Activated CD4-positive, alpha-beta T cell treated with anti-CD3 and anti-CD28 coated beads for 36 hours (primary cell): ENCODE results near the gene FAM149A. TPM values are rescaled to one million over a fixed set of nuclear protein-coding genes. Genes with fewer than 3 reads are reported as not detected.

Experiments used
- ATAC-seq: fragments of 200-7000 bp; cut with Tn5 transposase; one replicate; pipeline ENCODE4 v1.10.0; 2021; ENCODE audit warnings: mild to moderate bottlenecking, moderate library complexity
- CTCF ChIA-PET: fragments of 350-600 bp; sonication (Branson Sonifier 250); formaldehyde crosslinking; loops from one replicate; lab custom pipeline; 2021; ENCODE audit warnings: antibody characterized with exemption; lab: Charles Lee
- POLR2A ChIA-PET: fragments of 350-600 bp; sonication (Branson Sonifier 250); formaldehyde crosslinking; loops from one replicate; lab custom pipeline; 2021; ENCODE audit warnings: antibody characterized with exemption, inconsistent platforms; lab: Charles Lee
- DNase-seq: peaks from one replicate; pipeline ENCODE4 v3.0.0-alpha.2; 2020
- H3K27ac Mint-ChIP-seq: one replicate; pipeline ENCODE4 v1.8.0; 2021; ENCODE audit warnings: mixed read lengths
- H3K27me3 Mint-ChIP-seq: one replicate; pipeline ENCODE4 v1.8.0; 2021; ENCODE audit warnings: mixed read lengths
- H3K36me3 Mint-ChIP-seq: one replicate; pipeline ENCODE4 v1.8.0; 2021; ENCODE audit warnings: low read depth, mixed read lengths
- H3K4me1 Mint-ChIP-seq: one replicate; pipeline ENCODE4 v1.8.0; 2021; ENCODE audit warnings: mixed read lengths
- H3K4me3 Mint-ChIP-seq: one replicate; pipeline ENCODE4 v1.8.0; 2021; ENCODE audit warnings: mild to moderate bottlenecking, moderate library complexity, mixed read lengths
- H3K9me3 Mint-ChIP-seq: one replicate; pipeline ENCODE4 v1.8.0; 2021; ENCODE audit warnings: low read depth, mixed read lengths
- intact Hi-C, 2 experiments: fragments of 100-400 bp; cut with DNase I in 1 of 2; cut with micrococcal nuclease in 1 of 2; formaldehyde crosslinking; loops; one replicate each; pipeline versions ENCODE4 v1.14.2 to v1.15.1; 2022 to 2024; cut with DNase I, micrococcal nuclease
- total RNA-seq, 2 experiments: library from RNA; stranded (reverse); gene quantifications; one replicate each; pipeline ENCODE4 v1.2.3, GENCODE V29; 2021

The FAM149A gene
- total RNA-seq, 2 experiments from 2014 or later: 0.44 to 0.59 TPM

- H3K27ac Mint-ChIP-seq: no peak overlapping the region
- ChIA-PET CTCF (interaction anchor here (2.2 kb wide), 1 partner anchor 58 kb away, joined by 8 read pairs; no protein-coding TSS in a partner anchor), POLR2A (no interaction called here)
- peaks cover 4% of the 10 kb centered on the region for H3K27me3 Mint-ChIP-seq
- H3K9me3 Mint-ChIP-seq: no peaks in the 10 kb centered on the region
- intact Hi-C loops: no loop called here
- H3K4me3 Mint-ChIP-seq: no peak overlapping the region
- ATAC-seq (no peak), DNase-seq (no peak)
- no peaks in the 10 kb centered on the region for H3K4me1 Mint-ChIP-seq
- no peaks in the 10 kb centered on the region for H3K36me3 Mint-ChIP-seq
Measured at GRCh38 chr4:186079694-186080093, 24.8 kb upstream of the FAM149A start.

- Mint-ChIP-seq H3K36me3 (no peaks in the 10 kb centered on the region), H3K27ac (no peak overlapping the region), H3K4me3 (no peak overlapping the region), H3K27me3 (peaks cover 4% of the 10 kb centered on the region), H3K4me1 (no peaks in the 10 kb centered on the region), H3K9me3 (no peaks in the 10 kb centered on the region)
- ChIA-PET CTCF (no interaction called here), POLR2A (interaction anchor here (0.6 kb wide), 1 partner anchor 19 kb away, joined by 6 read pairs; no protein-coding TSS in a partner anchor)
- intact Hi-C loops: no loop called here
- DNase-seq (no peak), ATAC-seq (no peak)
Measured at GRCh38 chr4:186081202-186081807, 23.2 kb upstream of the FAM149A start.

GRCh38 chr4:186082221-186082620 is 22.3 kb upstream of the FAM149A start:
- intact Hi-C loops: no loop called here
- H3K27ac Mint-ChIP-seq: no peak overlapping the region
- no peak overlapping the region for H3K4me3 Mint-ChIP-seq
- H3K27me3 Mint-ChIP-seq: peaks cover 4% of the 10 kb centered on the region
- ChIA-PET CTCF (no interaction called here), POLR2A (no interaction called here)
- no peaks in the 10 kb centered on the region for H3K4me1 Mint-ChIP-seq
- H3K9me3 Mint-ChIP-seq: no peaks in the 10 kb centered on the region
- no peaks in the 10 kb centered on the region for H3K36me3 Mint-ChIP-seq
- DNase-seq (no peak), ATAC-seq (no peak)

- H3K27ac Mint-ChIP-seq: no peak overlapping the region
- ChIA-PET CTCF (interaction anchor here (0.7 kb wide), 1 partner anchor 506 kb away, joined by 3 read pairs; no protein-coding TSS in a partner anchor), POLR2A (no interaction called here)
- ATAC-seq (no peak), DNase-seq (no peak)
- no peaks in the 10 kb centered on the region for H3K9me3 Mint-ChIP-seq
- no peaks in the 10 kb centered on the region for H3K36me3 Mint-ChIP-seq
- H3K4me1 Mint-ChIP-seq: no peaks in the 10 kb centered on the region
- peaks cover 9% of the 10 kb centered on the region for H3K27me3 Mint-ChIP-seq
- intact Hi-C loops: no loop called here
- no peak overlapping the region for H3K4me3 Mint-ChIP-seq
Measured at GRCh38 chr4:186088523-186088922, 16.0 kb upstream of the FAM149A start.

- CTCF ChIA-PET: interaction anchor here (0.6 kb wide), 1 partner anchor 408 kb away, joined by 4 read pairs; no protein-coding TSS in a partner anchor
Measured at GRCh38 chr4:186092296-186092695, 12.2 kb upstream of the FAM149A start.

GRCh38 chr4:186095406-186095805 is 9.1 kb upstream of the FAM149A start:
- Mint-ChIP-seq H3K27ac (no peak overlapping the region), H3K36me3 (no peaks in the 10 kb centered on the region), H3K27me3 (peaks cover 10% of the 10 kb centered on the region), H3K4me1 (no peaks in the 10 kb centered on the region), H3K4me3 (no peak overlapping the region), H3K9me3 (no peaks in the 10 kb centered on the region)
- intact Hi-C loops: no loop called here
- ChIA-PET POLR2A (no interaction called here), CTCF (no interaction called here)
- no peak for ATAC-seq
- no peak for DNase-seq

More at GRCh38 chr4:186092296-186092695, 12.2 kb upstream of the FAM149A start:
- H3K36me3 Mint-ChIP-seq: no peaks in the 10 kb centered on the region
- no peak overlapping the region for H3K4me3 Mint-ChIP-seq
- ATAC-seq: no peak
- POLR2A ChIA-PET: no interaction called here
- H3K9me3 Mint-ChIP-seq: no peaks in the 10 kb centered on the region
- intact Hi-C loops: no loop called here
- DNase-seq: no peak
- H3K27me3 Mint-ChIP-seq: peaks cover 16% of the 10 kb centered on the region
- no peak overlapping the region for H3K27ac Mint-ChIP-seq
- H3K4me1 Mint-ChIP-seq: no peaks in the 10 kb centered on the region

GRCh38 chr4:186096681-186097165 is 7.8 kb upstream of the FAM149A start:
- POLR2A ChIA-PET: no interaction called here
- peaks cover 11% of the 10 kb centered on the region for H3K27me3 Mint-ChIP-seq
- CTCF ChIA-PET: interaction anchor here (1.6 kb wide), 1 partner anchor 35 kb away, joined by 3 read pairs; no protein-coding TSS in a partner anchor
- H3K9me3 Mint-ChIP-seq: no peaks in the 10 kb centered on the region
- ATAC-seq: no peak
- no peak for DNase-seq
- H3K4me3 Mint-ChIP-seq: no peak overlapping the region
- H3K4me1 Mint-ChIP-seq: no peaks in the 10 kb centered on the region
- no peaks in the 10 kb centered on the region for H3K36me3 Mint-ChIP-seq
- intact Hi-C loops: no loop called here
- no peak overlapping the region for H3K27ac Mint-ChIP-seq

- POLR2A ChIA-PET: no interaction called here
- Mint-ChIP-seq H3K4me1 (no peaks in the 10 kb centered on the region), H3K4me3 (no peak overlapping the region), H3K27me3 (peaks cover 12% of the 10 kb centered on the region), H3K27ac (no peak overlapping the region), H3K36me3 (no peaks in the 10 kb centered on the region), H3K9me3 (no peaks in the 10 kb centered on the region)
- ATAC-seq: no peak
- no peak for DNase-seq
- CTCF ChIA-PET: interaction anchor here (1.6 kb wide), 1 partner anchor 34 kb away, joined by 3 read pairs; no protein-coding TSS in a partner anchor
- intact Hi-C loops: no loop called here
Measured at GRCh38 chr4:186097386-186097785, 7.1 kb upstream of the FAM149A start.

- DNase-seq (no peak), ATAC-seq (no peak)
- no peaks in the 10 kb centered on the region for H3K36me3 Mint-ChIP-seq
- POLR2A ChIA-PET: no interaction called here
- CTCF ChIA-PET: no interaction called here
- H3K4me3 Mint-ChIP-seq: no peak overlapping the region
- peaks cover 41% of the 10 kb centered on the region for H3K27me3 Mint-ChIP-seq
- no peaks in the 10 kb centered on the region for H3K9me3 Mint-ChIP-seq
- intact Hi-C loops: no loop called here
- H3K4me1 Mint-ChIP-seq: peaks cover 7% of the 10 kb centered on the region
- H3K27ac Mint-ChIP-seq: no peak overlapping the region
Measured at GRCh38 chr4:186102931-186103330, 1.6 kb upstream of the FAM149A start.

- peaks cover 45% of the 10 kb centered on the region for H3K27me3 Mint-ChIP-seq
- intact Hi-C loops: no loop called here
- peak; percentile 20 for DNase-seq
- H3K36me3 Mint-ChIP-seq: no peaks in the 10 kb centered on the region
- ChIA-PET POLR2A (no interaction called here), CTCF (no interaction called here)
- H3K27ac Mint-ChIP-seq: no peak overlapping the region
- peak overlapping the region; percentile 59 for H3K4me3 Mint-ChIP-seq
- H3K9me3 Mint-ChIP-seq: no peaks in the 10 kb centered on the region
- ATAC-seq: peak; percentile 59
- peaks cover 7% of the 10 kb centered on the region for H3K4me1 Mint-ChIP-seq
Measured at GRCh38 chr4:186104890-186105646, 564 bp downstream of the FAM149A start.

- no peak for DNase-seq
- Mint-ChIP-seq H3K4me1 (peaks cover 7% of the 10 kb centered on the region), H3K36me3 (no peaks in the 10 kb centered on the region), H3K4me3 (peak overlapping the region; percentile 59), H3K9me3 (no peaks in the 10 kb centered on the region), H3K27me3 (peaks cover 45% of the 10 kb centered on the region), H3K27ac (no peak overlapping the region)
- no peak for ATAC-seq
- POLR2A ChIA-PET: no interaction called here
- intact Hi-C loops: no loop called here
- CTCF ChIA-PET: no interaction called here
Measured at GRCh38 chr4:186105647-186106321, 1.3 kb downstream of the FAM149A start.
